Karpas-422 (cell line): ENCODE data around the gene C1RL. TPM values are rescaled to one million over a fixed set of nuclear protein-coding genes. Genes with fewer than 3 reads are reported as not detected.

Experiments
- DNase-seq: peaks from one replicate; pipeline ENCODE4 v3.0.0-alpha.2; 2015
- H2AFZ ChIP-seq: fragments of 200-600 bp; sonication (generic); 2 replicates; pipeline ENCODE4 v1.6.1; 2014; ENCODE audit warnings: antibody characterized with exemption, low read length, mixed read lengths
- H3K27ac ChIP-seq: fragments of 200-600 bp; sonication (generic); 2 replicates; pipeline ENCODE4 v1.5.1; 2014; ENCODE audit warnings: mild to moderate bottlenecking, low read length, moderate library complexity
- H3K27me3 ChIP-seq: fragments of 200-600 bp; sonication (generic); 2 replicates; pipeline ENCODE4 v1.6.1; 2014; ENCODE audit warnings: low read length, mixed read lengths
- H3K36me3 ChIP-seq: fragments of 200-600 bp; sonication (generic); 2 replicates; pipeline ENCODE4 v1.6.1; 2014; ENCODE audit warnings: low read length, mixed read lengths; ENCODE audit not compliant: insufficient read depth
- H3K4me1 ChIP-seq: fragments of 200-600 bp; sonication (generic); 2 replicates; pipeline ENCODE4 v1.6.1; 2014; ENCODE audit warnings: mild to moderate bottlenecking, low read length, mixed read lengths
- H3K4me2 ChIP-seq: fragments of 200-600 bp; sonication (generic); 2 replicates; pipeline ENCODE4 v1.6.1; 2014; ENCODE audit warnings: low read length, low read depth, mild to moderate bottlenecking; ENCODE audit not compliant: poor library complexity, severe bottlenecking
- H3K4me3 ChIP-seq: fragments of 200-600 bp; sonication (generic); 2 replicates; pipeline ENCODE4 v1.5.1; 2014; ENCODE audit warnings: mild to moderate bottlenecking, antibody characterized with exemption, low read length, mixed read lengths
- H3K79me2 ChIP-seq: fragments of 200-600 bp; sonication (generic); 2 replicates; pipeline ENCODE4 v1.6.1; 2014; ENCODE audit warnings: mild to moderate bottlenecking, low read length, mixed read lengths
- H3K9ac ChIP-seq: fragments of 200-600 bp; sonication (generic); 2 replicates; pipeline ENCODE4 v1.6.0; 2014; ENCODE audit warnings: low read length
- H3K9me2 ChIP-seq: fragments of 200-600 bp; sonication (generic), shearing (Covaris generic); replicated peaks from 2 replicates; pipeline ENCODE4 v1.6.0; 2014; ENCODE audit warnings: mild to moderate bottlenecking, low read length, moderate library complexity; ENCODE audit not compliant: insufficient read depth
- H3K9me3 ChIP-seq: fragments of 300-700, 200-600 bp; sonication (generic); 2 replicates; pipeline ENCODE4 v1.6.1; 2014; ENCODE audit warnings: low read length, mixed read lengths
- H4K20me1 ChIP-seq: fragments of 200-600 bp; sonication (generic); 2 replicates; pipeline ENCODE4 v1.6.1; 2014; ENCODE audit warnings: mild to moderate bottlenecking, antibody characterized with exemption, low read length, low read depth; ENCODE audit not compliant: insufficient read depth
- total RNA-seq: library from RNA; depleted of rRNA; stranded (reverse); fragments of >200 nt; shearing (Covaris generic); gene quantifications from 2 replicates; pipeline ENCODE4 v1.2.3, GENCODE V29; 2014; ENCODE audit warnings: low replicate concordance

Gene C1RL
- total RNA-seq, 1 experiment from 2014 or later, result 81.5 TPM

DNA sequence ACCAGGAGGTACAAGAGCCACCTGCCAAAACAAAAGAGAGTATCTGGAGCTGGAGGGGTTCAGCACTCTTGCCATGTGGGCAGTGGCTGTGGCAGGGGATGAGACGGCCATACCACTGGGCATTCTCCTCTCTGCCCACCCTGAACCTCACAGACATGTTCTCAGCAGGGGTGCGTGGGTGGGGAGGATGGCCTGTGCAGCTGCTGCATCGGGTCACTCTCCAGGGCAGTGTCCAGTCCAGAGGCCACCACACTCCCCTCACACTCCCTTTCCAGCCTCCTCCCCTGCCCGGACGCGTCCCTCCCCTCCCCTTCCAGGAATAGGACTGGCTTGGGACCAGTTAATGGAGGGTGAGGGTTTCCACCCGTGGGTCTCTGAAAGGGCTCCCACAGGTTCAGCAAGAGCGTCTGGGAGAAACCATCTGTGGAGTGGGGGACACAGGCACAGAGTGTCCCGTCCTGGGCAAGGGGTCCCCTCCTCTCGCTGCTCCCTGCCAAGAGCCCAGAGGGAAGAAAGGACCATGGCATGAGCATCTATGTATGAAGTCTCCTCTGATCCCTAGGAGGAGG, 17.3 kb downstream of the C1RL start:
- Histone ChIP-seq H3K9me2 (no peaks in the 10 kb centered on the region), H3K9me3 (no peaks in the 10 kb centered on the region), H3K36me3 (no peaks in the 10 kb centered on the region), H3K9ac (no peak overlapping the region), H3K27me3 (no peaks in the 10 kb centered on the region), H3K4me1 (peaks cover 27% of the 10 kb centered on the region), H3K4me3 (no peak overlapping the region), H3K4me2 (peak overlapping the region; percentile 38), H4K20me1 (no peaks in the 10 kb centered on the region), H3K79me2 (no peaks in the 10 kb centered on the region), H3K27ac (no peak overlapping the region), H2AFZ (no peak overlapping the region)
- DNase-seq, result no peak

DNA sequence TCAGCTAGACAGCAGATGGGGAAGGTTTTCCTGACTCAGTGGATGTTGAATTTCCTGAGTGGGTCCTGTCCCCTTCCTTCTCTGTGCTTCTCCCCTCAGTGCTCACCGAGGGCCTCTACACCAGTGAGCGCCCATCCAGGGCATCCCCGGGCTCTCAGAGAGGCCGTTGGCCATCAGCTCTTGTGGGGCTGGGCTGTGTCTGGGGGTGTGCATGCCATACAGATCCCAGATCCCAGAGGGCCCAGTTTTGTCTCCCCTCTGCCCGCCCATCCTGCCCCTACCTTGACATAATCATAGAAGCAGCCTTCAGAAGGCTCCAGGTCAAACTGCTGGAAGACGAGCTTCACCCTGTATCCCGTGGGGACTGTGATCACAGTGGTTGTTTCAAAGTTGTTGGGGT, 17.8 kb downstream of the C1RL start:
- H3K36me3 ChIP-seq, result no peaks in the 10 kb centered on the region
- no peak overlapping the region for H3K4me2 ChIP-seq
- H3K9me2 ChIP-seq, result no peaks in the 10 kb centered on the region
- no peaks in the 10 kb centered on the region for H3K9me3 ChIP-seq
- H3K79me2 ChIP-seq, result no peaks in the 10 kb centered on the region
- H3K4me3 ChIP-seq, result no peak overlapping the region
- H4K20me1 ChIP-seq, result no peaks in the 10 kb centered on the region
- no peak overlapping the region for H3K9ac ChIP-seq
- H3K4me1 ChIP-seq, result peaks cover 22% of the 10 kb centered on the region
- no peaks in the 10 kb centered on the region for H3K27me3 ChIP-seq
- H3K27ac ChIP-seq, result no peak overlapping the region
- no peak overlapping the region for H2AFZ ChIP-seq
- DNase-seq, result no peak

DNA sequence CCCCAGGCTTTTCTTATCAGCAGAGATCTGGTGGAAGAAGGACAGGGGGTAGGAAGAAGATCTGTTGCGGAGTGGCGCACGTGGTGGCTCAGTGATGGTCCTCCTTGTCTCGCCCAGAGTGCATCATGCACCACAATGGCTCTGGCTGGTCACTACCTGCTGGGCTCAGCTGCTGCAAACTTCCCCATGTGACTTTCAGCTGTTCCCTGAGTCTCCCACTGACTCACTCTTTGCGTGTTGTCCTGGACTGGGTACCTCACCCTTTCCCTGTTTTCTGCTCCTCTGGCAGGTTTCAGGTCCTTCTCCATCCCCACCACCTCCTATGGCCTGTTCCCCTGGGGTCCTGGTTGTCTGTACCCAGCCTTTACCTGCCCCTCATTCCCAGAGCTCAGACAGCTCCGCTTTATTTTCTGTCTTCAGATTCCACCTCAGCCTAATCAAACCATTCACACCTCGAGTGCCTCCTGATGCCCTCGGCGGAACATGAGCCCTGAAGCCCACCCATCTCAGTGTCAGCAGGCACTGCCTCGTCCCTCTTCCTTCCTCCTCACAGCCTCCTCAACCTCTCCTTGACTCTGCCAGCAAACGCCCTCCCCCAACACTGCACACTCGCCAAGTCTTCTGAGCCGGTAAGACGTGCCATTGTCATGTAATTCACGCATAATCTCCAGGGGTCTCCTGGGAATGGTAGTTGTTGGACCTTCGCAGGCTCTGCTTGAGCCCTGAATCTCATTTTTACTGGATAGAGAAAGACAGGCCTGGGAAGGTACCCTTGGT, 18.6 kb downstream of the C1RL start:
- Histone ChIP-seq H3K9me2 (no peaks in the 10 kb centered on the region), H3K4me3 (no peak overlapping the region), H3K36me3 (no peaks in the 10 kb centered on the region), H3K27me3 (no peaks in the 10 kb centered on the region), H3K9ac (no peak overlapping the region), H3K27ac (no peak overlapping the region), H3K9me3 (no peaks in the 10 kb centered on the region; the same call in 1 of the 2 replicates), H3K79me2 (no peaks in the 10 kb centered on the region), H3K4me2 (no peak overlapping the region), H3K4me1 (peaks cover 16% of the 10 kb centered on the region), H4K20me1 (no peaks in the 10 kb centered on the region), H2AFZ (no peak overlapping the region)
- no peak for DNase-seq

DNA sequence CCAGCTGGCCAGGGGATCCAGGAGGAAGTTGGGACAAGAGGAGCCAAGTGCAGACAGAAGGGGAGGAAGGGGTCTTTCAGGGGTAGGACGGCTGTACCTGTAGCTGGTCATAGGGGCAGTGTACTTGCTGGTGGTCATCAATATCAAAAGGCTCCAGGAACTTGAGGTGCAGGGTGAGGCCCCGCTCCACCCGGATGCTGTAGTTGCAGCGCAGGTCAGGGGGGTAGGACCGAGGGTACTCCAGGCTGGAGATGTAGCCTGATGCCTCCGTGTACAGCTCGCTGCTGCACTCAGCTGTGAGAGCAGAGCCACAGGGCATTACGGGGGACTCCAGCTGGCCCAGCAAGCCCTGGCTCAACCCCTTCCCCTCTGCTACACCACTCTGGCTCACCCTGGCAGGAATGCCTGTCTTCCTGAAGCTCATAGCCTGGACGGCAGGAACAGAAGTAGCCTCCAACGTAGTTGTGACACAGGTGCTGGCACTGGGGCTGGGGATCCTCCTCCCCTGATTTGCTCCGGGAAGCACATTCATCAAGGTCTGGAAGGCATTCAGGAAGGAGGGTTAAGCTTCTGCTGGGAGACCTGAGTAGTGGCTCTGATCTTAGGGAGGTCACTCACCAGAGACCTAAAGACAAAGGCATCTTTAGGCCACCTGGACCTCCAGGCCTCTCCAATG, 19.7 kb downstream of the C1RL start:
- no peak for DNase-seq
- Histone ChIP-seq H2AFZ (no peak overlapping the region), H3K9ac (no peak overlapping the region), H3K9me2 (no peaks in the 10 kb centered on the region), H3K27me3 (no peaks in the 10 kb centered on the region), H3K4me1 (peaks cover 7% of the 10 kb centered on the region), H3K27ac (no peak overlapping the region), H3K4me3 (no peak overlapping the region), H3K9me3 (peaks cover 6% of the 10 kb centered on the region; the same call in 1 of the 2 replicates), H4K20me1 (no peaks in the 10 kb centered on the region), H3K4me2 (no peak overlapping the region), H3K79me2 (no peaks in the 10 kb centered on the region), H3K36me3 (no peaks in the 10 kb centered on the region)

DNA sequence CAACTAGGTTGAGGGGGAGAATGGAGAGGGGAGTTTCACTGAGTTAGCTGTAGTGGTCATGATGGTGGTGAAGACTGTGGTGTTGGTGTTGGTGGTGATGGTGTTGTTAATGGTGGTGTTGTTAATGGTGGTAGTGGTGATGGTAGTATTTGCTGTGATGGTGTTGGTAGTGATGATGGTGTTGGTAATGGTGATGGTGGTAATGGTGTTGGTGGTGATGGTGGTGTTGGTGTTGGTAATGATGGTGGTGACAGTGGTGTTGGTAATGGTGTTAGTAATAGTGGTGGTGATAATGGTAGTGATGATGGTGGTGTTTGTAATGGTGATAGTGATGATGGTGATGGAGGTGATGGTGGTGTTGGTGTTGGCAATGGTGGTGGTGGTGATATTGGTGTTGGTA, 25.9 kb downstream of the C1RL start:
- DNase-seq, result no peak
- no peaks in the 10 kb centered on the region for H3K27me3 ChIP-seq
- H4K20me1 ChIP-seq, result no peaks in the 10 kb centered on the region
- H3K4me1 ChIP-seq, result no peaks in the 10 kb centered on the region
- no peak overlapping the region for H3K9ac ChIP-seq
- H3K9me3 ChIP-seq, result peaks cover 6% of the 10 kb centered on the region; the same call in 1 of the 2 replicates
- H2AFZ ChIP-seq, result no peak overlapping the region
- H3K4me2 ChIP-seq, result no peak overlapping the region
- no peaks in the 10 kb centered on the region for H3K9me2 ChIP-seq
- H3K36me3 ChIP-seq, result no peaks in the 10 kb centered on the region
- no peaks in the 10 kb centered on the region for H3K79me2 ChIP-seq
- no peak overlapping the region for H3K4me3 ChIP-seq
- no peak overlapping the region for H3K27ac ChIP-seq

DNA sequence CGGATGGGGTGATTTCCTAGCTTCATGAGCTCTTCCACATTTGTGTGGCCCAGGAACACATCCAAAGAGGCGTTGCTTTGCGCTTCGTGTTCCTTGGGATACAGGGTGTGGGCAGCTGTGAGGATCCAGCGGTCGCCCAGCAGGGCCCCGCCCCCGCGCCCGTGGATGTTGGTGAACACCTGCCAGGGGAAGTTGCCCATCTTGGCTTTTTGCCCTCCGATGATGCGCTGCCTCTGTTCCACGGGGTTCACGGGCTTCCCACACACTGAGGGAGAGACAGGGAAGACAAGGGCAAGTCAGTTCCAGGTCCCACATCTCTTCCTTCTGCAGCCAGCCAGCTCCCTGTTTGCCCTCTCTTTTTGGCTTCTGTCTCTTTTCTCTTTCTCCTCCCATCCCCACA, 28.0 kb downstream of the C1RL start:
- H3K79me2 ChIP-seq, result no peaks in the 10 kb centered on the region
- no peaks in the 10 kb centered on the region for H3K36me3 ChIP-seq
- H3K4me3 ChIP-seq, result no peak overlapping the region
- no peaks in the 10 kb centered on the region for H3K9me2 ChIP-seq
- no peaks in the 10 kb centered on the region for H3K27me3 ChIP-seq
- H3K9me3 ChIP-seq, result peaks cover 6% of the 10 kb centered on the region; the same call in 1 of the 2 replicates
- H3K4me2 ChIP-seq, result no peak overlapping the region
- no peaks in the 10 kb centered on the region for H3K4me1 ChIP-seq
- no peak overlapping the region for H3K9ac ChIP-seq
- no peak overlapping the region for H3K27ac ChIP-seq
- no peak for DNase-seq
- no peak overlapping the region for H2AFZ ChIP-seq
- H4K20me1 ChIP-seq, result no peaks in the 10 kb centered on the region

DNA sequence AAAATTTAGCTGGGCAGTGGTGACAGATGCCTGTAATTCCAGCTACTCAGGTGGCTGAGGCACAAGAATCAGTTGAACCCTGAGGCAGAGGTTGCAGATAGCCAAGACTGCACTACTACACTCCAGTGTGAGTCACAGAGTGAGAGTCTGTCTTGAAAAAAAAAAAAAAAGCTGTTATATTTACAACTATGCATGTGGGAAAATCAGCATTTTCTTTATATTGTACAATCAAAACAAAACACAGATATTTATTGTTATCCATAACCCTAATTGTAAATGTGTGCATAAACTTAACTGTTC, 29.2 kb downstream of the C1RL start:
- Histone ChIP-seq H3K9me3 (peaks cover 1% of the 10 kb centered on the region; the same call in 1 of the 2 replicates), H3K4me2 (no peak overlapping the region), H3K9me2 (no peaks in the 10 kb centered on the region), H2AFZ (no peak overlapping the region), H3K27me3 (no peaks in the 10 kb centered on the region), H3K79me2 (no peaks in the 10 kb centered on the region), H3K27ac (no peak overlapping the region), H3K9ac (no peak overlapping the region), H3K36me3 (no peaks in the 10 kb centered on the region), H3K4me3 (no peak overlapping the region), H4K20me1 (no peaks in the 10 kb centered on the region), H3K4me1 (no peaks in the 10 kb centered on the region)
- no peak for DNase-seq

DNA sequence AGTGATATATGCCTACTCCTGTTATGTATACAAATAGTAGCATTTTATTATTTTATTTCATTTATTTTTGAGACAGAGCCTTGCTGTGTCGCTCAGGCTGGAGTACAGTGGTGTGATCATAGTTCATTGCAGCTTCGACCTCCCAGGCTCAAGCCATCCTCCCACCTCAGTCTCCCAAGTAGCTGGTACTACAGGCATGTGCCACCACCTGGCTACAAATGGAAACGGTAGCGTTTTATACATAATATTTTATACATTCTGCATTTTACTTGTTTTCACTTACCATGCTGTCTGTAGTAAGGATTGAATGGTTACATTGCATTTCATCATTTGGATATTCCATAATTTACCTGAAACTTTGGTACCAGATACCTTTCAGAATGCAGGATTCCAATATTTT, 30.9 kb downstream of the C1RL start:
- no peaks in the 10 kb centered on the region for H3K9me2 ChIP-seq
- peak; percentile 60 for DNase-seq
- no peak overlapping the region for H3K27ac ChIP-seq
- H3K79me2 ChIP-seq, result no peaks in the 10 kb centered on the region
- no peak overlapping the region for H3K4me3 ChIP-seq
- no peaks in the 10 kb centered on the region for H3K9me3 ChIP-seq
- no peaks in the 10 kb centered on the region for H3K4me1 ChIP-seq
- no peaks in the 10 kb centered on the region for H3K27me3 ChIP-seq
- no peak overlapping the region for H3K4me2 ChIP-seq
- no peaks in the 10 kb centered on the region for H3K36me3 ChIP-seq
- no peak overlapping the region for H3K9ac ChIP-seq
- H4K20me1 ChIP-seq, result no peaks in the 10 kb centered on the region
- no peak overlapping the region for H2AFZ ChIP-seq
